ENCODE data around the gene HEYL.
"Not testable (repeated sequence)": the region's sequence is repeated elsewhere in the genome, so short reads cannot be mapped to it uniquely, and the experiment has no call there.

Gene HEYL

DNA sequence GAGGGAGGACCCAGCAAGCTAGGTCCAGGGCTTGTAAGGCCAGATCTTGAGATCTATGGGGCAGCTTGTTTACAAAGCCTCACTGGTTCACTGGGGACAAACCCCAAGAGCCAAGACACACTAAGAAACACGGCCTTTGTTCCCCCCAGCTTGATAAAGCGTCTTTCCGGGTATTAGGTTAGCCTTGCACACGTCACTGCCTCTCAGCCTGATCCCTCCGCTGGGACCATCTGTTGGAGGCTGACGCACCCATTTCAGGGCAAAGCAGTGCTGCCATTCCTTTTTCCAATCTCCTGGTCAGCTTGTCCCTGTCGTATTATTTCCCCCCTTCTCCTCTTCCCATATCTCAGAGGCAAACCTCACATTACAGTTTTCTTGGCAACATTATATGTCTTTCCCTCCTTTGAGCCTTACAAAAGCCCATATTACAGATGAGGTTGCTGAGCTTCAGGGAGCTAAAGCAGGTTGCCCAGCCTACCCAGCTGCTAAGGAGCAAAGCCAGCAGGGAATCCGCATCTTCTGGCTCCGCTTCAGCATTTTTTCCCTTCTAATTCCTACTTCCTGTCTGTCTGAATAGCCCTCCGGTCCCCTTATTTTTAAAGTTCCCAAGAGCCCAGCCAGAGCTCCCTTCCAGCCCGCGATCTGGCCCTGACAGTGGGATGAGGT is 4.1 kb downstream of the HEYL start:
- no peak for DNase-seq

DNA sequence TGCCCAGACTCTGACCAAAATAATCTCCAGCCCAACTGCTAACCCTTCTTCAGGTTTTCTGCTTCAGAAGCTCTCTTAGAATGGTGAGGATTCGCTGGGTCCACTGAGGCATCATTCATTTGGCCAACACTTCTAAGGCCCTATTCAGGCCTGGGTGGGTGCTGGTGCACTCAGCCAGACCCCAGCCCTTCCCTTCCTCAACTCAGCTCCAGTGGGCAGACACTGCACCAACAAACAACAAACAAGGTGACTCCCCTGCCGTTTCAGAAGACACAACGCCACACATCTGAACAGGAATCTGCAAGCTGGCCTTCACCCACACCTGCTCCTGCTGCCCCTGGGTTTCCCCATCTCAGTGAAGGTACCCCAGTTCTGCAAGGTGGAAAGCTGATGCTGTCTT is 6.0 kb downstream of the HEYL start:
- no peak for DNase-seq

DNA sequence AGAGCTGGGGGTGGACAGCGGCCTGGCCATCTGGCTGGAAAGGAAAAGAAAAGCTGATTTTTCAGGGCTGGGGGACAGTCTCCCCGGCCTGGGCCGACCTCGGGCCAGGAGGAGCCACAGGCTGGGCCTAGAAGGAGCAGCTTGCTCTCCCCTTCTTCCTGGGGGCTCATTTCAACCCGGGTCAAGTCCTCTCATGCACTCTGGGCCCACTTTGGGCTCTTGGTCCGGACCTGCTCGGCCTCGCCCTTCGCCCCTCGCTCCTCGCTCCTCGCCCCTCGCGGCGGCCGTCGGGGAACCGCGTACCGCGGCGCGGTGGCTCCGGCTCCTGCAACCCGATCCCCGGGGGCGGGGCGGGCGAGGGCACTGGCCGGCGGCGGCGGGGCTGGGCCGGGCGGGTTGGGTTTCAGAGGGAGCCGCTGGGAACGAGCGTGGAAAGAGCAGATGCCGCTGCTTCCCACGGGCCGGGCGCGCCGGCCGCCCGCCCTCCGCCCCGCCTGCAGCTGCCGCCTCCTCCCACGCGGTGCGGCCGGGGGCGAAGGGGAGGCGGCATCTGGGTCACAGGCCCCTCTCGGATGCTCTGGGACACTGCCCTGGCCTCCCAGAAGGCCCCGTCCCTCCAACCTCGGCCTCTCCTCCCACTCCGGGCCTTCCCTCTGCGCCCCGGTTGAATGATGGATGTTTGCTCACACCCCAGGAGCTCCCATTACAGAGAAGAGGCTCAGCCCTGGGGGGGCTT is 6.6 kb downstream of the HEYL start:
- DNase-seq, result no peak

DNA sequence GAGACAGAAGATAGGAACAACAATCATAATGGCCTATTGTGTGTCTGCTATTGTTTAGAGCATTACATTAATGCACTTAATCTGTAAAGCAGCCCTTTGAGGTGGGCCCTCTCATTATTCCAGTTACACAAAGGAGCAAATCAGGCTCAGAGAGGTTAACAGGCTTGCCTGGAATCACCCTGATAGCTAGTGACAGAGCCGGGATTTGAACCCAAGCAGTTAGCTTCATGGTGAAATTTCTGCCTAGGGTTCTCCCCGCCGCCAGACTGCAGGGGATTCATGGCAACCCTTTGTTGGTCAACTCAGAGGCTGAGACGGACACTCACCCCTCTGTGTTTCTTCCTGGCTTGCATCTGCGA is 7.1 kb downstream of the HEYL start:
- no peak for DNase-seq

DNA sequence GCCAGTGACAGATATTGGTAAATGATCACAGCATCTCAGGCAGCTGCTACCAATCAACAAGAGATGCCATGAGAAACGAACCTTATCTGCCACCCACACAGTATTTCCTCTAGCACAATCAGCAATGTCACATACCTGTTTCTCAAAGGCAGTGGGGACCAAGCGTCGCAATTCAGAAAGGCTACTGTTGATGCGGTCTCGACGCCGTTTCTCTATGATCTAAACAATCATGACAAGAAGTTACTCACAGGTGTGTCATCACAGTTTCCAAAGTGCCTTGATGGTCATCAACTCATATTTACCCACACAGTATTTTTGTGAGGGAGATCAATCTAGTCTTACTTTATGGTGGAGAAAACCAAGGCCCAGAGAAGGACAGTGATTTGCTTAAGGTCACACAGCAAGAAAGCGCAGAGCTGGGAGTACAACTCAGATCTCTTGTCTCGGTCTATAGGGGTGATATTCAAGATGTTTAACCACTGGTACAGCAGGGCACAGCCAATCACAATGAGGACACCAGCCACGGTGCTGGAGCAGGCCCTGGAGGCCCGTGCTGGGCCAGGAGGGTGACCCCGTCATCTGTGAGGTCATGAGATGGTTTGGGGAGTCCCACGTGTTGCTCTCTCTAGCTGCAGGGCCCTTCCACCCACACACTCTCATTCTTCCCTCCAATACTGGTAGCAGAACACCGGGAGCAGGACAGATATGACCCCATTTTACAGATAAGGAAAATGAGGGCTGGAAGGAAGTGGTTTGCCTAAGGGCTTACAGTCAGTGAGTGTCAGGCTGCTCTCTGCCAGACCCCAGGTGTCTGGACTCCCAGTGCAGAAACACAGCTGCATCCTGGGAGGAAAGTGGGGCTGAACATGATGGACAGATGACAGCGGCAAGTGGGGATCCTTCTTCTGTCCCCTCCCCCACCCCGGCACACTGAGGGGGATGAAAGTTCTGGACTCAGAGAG is 7.8 kb downstream of the HEYL start:
- no peak for DNase-seq

DNA sequence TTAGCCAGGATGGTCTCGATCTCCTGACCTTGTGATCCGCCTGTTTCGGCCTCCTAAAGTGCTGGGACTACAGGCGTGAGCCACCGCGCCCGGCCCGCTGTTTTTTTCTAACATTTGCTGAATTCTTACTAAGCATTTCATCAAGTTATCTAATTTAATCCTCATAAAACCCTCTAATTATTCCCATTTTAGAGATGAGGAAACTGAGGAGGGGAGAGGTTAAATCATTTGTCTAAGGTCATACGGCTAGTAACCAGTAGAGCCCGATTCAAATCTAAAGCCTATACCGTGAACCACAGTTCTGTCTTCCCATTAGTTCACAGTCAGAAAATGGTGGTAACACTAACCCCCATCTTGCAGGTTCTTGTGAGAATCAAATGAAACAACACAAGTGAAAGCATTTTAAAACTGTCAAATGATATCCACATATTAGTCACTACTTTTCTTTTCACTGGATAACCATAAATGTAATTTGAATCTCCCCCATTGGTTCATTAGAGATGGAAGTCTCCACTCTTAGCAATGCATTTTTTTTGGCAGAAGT is 10.6 kb downstream of the HEYL start:
- no peak for DNase-seq

DNA sequence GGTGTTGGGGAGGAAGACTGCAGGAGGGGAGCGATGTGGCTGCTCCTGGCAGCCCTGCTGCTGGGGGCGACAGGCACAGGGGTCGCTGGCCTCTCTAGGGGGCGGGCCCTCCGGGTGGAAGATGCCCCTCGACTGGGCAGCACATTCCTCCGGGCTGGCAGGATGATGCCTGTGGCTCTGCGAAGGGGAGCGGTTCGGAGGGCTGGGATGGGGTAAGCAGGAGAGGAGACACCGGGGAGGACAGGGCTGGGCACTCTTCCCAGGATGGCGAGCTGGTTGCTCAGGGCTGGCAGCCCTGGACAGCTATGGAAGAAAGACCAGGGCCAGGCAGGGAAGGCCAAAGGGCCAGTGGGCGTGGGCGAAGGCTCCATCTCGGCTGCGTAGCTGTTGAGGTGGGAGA is 12.8 kb downstream of the HEYL start:
- no peak for DNase-seq

DNA sequence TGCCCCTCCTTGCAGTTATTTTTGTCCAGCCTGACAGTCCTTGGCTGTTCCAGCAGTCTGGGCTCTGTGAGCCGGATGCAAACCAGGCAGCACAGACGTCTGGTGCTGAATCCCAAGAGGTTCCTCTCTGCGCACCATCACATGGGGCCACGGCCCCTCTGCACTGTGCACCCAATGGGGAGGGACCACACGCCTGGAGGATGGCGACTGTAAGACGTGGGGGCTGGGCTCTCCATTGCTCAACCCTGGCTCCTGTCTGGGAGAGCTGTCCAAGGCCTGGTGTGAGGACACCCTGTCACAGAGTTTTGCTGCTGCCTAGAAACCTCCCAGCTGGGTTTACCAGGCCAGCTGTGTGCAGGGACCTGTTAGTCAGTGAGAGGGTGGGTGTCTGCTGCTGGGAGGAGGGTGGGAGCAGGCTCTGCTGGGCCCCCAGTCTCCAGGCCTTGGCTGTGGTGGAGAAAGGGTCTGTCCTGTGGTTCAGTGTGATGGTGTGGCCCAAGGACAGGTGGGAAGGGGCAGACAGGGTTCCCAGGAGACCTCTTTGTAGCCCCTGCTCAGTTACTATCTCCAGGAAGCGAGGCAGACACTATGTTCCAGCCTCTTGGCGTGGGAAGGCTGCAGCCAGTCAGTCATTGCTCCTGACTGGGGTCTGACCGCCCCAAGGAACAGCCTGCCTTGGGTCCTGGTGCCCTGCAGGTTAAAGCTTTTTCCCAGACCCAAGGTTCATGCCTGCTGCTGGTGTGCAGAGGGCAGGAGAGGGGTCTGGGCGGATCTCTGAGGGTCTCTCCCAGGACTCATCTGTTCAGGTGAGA is 13.8 kb downstream of the HEYL start:
- no peak for DNase-seq

DNA sequence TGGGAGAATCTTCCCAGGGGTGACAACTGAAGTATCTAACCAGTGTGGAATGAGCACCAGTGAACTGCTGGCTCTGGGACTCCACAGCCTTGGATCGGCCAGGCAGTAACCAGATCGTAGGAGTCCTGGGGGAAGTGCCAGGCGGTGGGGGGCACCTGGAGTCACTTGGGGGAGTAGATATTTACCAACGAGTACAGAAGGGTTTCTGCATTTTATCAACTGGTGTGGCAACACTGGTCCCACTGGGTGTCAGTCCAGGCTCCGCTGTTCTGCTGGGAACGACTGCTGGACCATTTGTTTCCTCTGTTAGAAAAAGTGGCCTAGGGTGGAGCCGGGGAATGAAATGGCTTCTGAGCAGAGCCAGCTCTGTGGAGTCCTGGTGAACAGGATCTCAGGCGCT is 14.4 kb downstream of the HEYL start:
- no peak for DNase-seq

DNA sequence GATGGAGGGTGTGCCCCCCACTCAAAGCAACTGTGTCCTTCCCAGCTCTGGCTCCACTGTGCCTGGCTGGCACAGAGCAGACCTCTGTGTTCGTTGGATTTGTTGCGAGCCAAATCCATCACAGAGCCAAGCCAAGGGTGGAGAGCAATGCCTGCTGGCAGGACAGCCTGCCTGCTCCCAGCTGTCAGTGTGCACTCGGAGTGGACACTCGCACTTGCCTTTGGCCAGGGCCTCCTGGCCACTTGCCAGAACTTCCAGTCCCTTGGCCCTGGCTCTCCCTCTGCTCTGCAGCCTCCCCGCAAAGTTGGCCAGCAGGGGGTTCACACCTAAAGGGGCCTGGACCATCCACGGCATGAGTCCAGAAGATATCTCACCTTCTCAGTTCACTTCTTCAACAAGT is 16.4 kb downstream of the HEYL start:
- DNase-seq, result no peak

DNA sequence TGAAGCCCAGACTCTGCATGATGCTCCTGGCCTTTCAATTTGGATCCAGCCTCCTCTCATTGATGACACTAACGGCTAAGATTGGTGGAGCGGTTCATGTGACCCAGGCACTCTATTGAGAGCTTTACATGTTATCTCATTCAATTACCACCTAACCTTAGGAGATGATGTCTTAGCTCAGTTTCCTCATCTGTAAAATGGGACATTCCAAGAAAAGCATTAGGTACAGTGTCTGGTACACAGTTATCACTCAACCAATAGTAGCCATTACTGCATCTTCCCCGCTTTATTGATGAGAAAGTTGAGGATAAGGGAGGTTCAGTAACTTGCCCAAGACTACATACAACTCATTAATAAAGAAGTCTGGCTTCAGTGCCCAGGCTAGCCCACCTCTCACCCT is 17.0 kb downstream of the HEYL start:
- DNase-seq, result no peak

DNA sequence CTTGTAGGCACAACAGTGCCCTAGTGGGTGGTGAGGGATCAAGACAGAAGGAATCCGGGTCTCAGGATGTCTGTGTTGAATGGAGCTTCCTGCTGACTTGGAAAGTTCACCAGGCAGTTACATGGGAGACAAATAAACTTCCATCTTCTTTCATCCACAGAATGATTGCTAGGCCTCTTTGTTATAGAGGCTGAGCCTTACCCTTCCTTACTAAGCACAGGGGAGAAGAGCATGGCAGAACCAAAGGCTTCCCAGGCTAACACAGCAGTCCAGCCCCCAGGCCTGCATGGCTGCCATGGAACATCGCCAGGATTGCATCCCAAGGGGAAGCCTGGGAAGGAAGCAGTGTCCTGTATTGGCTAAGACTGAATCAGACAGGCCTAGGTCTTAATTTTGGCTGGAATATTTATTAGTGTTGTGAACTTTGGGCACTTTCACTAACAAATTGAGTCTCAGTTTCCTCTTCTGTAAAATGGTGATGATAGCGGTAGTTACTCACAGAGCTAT is 18.7 kb downstream of the HEYL start:
- no peak for DNase-seq

DNA sequence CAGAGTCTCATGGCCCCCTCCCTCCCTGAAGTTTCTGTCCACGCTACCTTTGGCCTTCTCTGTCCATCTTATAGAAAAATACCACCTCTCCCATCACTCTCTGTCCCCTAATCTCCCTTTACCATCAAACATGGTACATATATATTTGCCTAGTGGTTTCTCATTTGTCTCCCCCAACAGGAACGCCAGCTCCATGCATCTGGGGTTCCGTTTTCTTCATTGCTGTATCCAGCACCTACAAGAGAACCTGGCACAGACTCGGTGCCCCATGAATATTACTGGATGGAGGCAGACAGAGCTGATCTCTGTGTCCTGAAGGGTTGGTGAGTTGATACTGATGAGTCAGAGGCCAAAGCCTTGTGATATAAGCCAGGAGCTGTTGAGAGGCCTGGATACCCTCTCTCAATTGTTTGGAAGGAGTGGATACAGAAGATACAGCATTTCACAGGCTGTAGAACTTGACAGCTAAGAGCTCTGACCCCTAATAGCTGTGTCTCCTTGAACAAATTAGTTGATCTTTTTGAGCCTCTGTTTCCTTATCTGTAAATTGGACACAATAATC is 21.9 kb downstream of the HEYL start:
- no peak for DNase-seq

DNA sequence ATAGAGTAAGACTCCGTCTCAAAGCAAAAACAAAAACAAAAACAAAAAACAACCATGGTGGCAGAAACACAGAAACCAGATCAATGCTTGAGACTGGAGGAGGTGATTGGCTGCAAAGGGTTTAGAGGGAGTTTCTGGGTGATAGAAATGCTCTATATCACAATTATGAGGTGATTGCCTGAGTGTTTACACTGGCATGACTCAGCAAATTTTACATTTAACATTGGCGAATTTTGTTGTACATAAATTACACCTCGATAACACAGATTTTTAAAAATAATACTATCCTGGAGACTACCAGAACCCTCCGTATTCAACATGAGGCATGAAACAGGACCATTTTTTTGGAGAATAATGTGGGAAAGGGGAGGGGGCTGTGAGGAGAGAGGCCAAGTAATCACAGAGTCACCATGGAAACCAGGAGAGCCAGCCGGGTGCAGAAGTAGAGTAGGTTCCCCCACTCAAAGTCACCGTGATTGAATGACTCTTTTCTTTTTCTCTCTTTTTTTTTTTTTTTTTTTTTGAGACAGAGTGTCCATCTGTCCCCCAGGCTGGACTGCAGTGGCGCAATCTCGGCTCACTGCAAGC is 24.3 kb downstream of the HEYL start:
- DNase-seq, result no peak

DNA sequence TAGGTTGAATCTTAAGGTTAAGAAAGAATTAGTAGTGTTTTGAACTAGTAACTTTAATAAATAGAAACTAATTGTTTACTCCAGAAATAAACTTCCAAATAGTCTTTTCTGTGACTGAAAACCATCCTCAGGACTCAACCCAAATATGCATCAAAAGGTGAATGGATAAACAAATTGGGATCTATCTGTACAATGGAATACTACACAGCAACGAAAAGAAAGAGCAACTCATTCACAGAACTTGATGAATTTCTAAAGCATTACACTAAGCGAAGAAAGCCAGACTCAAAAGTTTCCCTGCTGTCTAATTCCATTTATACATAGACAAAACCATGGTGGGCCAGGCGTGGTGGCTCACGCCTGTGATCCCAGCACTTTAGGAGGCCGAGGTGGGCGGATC is 25.0 kb downstream of the HEYL start:
- no peak for DNase-seq

DNA sequence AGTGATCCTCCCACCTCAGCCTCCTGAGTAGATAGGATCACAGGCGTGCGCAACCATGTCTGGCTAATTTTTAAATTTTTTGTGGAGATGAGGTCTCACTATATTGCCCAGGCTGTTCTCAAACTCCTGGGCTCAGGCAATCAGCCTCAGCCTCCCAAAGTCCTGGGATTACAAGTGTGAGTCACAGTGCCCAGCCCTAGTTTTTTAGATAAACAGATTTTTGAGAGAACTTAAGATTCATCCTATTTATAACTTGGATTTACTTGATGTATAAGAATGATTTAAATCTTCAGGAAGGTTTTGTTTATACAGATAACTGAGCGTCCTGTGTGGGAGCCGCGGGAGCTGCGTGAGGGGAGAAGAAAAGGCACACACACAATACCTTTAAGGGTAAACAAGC is 26.2 kb downstream of the HEYL start:
- no peak for DNase-seq

DNA sequence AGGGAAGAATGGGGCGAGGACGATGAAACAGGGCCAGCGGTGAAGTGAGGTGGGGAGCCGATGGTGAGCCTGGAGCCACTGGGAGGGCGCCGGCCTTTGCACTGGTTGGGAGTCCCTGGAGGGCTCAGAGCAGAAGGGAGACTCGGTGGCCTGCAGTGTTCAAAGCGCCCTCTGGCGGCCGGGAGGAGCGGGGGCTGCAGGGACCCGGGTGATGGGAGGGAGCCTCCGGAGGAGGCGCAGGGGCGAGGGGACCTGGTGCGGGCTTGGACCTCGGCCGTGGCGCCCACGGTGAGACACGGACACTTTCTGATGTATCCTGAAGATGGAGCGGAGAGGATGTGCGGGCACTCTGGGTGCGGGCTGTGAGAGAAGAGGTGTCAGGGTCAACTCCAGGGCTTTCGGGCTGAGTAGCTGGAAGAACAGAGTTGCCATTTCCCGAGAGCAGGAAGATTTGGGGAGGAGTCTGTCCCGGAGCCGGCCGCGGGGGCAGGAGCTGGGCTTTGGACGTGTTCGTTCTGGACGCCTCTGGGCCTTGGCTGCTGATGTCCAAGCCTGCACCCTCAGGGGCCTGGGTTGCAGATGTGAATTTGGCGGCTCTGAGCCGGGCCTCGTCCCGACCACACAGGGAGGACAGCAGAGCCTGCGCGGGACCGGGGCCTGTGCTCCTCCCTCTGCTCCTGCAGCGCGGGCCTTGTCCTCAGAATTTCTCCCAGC is 29.7 kb downstream of the HEYL start:
- peak; percentile 75 for DNase-seq

DNA sequence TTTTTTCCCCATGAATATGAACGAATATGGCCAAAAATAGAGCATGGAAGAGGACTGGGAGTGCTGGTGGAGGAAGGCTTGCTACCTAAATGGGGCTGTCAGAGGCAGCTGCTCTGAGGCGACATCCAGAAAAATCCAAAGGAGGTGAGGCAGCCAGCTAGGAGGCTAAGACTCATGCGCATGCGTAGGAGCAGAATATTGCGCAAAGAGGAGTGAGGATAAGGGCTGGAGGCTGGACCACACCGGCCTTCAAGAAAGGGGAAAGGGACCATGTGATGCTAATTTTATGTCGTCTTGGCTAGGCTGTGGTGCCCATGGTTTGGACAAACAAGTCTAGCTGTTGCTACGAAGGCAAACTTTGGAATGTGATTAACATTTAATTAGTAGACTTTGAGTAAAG is 30.5 kb downstream of the HEYL start:
- DNase-seq, result no peak

DNA sequence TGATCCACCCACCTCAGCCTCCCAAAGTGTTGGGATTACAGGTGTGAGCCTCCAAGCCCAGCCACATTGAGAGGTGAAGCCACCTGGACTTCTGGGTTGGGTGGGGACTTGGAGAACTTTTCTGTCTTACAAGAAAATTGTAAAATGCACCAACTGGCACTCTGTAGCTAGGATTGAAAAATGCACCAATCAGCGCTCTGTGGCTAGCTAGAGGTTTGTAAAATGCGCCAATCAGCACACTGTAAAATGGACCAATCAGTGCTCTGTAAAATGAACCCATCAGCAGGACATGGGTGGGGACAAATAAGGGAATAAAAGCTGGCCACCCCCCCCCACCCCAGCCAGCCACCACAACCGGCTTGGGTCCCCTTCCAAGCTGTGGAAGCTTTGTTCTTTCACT is 35.8 kb downstream of the HEYL start:
- not testable (repeated sequence) for DNase-seq

DNA sequence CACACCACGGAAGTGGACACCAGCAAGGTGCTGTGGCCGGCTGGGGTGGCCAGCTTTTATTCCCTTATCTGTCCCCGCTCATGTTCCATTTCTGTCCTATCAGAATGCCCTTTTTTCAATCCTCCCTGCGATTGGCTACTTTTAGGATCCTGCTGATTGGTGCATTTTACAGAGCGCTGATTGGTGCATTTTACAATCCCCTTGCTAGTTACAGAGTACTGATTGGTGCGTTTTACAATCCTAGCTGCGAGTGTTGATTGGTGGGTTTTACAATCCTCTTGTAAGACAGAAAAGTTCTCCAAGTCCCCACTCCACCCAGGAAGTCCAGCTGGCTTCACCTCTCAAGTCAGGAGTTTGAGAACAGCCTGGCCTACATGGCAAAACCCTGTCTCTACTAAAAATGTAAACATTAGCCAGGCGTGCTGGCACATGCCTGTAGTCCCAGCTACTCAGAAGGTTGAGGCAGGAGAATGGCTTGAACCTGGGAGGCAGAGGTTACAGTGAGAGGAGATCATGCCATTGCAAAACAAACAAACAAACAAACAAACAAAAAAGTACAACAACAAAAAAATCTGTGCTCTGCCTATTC is 37.7 kb downstream of the HEYL start:
- not testable (repeated sequence) for DNase-seq

DNA sequence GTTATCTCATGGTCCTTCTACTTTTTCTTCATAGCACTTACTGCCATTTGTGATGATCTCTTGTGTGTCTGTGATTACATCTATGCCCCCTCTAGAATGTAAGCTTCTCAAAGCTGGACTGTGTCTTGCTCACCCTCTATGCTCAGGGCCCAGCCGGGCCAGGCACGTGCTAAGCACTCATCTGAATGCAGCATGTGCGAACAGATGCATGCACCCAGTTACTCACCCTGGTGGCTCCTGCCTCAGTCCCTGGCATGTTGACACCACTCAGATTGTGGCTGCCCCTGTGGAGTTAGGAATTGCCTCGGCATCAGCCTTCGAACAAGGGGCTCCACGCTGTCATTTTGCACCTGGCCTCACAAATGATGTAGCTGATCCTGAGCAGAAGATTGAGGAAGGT is 43.3 kb downstream of the HEYL start:
- no peak for DNase-seq
